Left ventricle myocardium inferior (tissue), 1 donor: ENCODE data around the gene MED15. TPM values are rescaled to one million over a fixed set of nuclear protein-coding genes. Genes with fewer than 3 reads are reported as not detected.
A peak's percentile ranks its signal among the peaks of the same experiment; 100 is the strongest.

Source experiments
- DNase-seq: peaks from one replicate; pipeline ENCODE4 v3.0.0-alpha.2; 2020
- H3K27ac ChIP-seq: fragments of 200-600 bp; replicated peaks from 2 replicates; pipeline ENCODE4 v1.8.0; 2021
- H3K27me3 ChIP-seq: fragments of 200-600 bp; 2 replicates; pipeline ENCODE4 v1.8.0; 2021; ENCODE audit warnings: low read depth
- H3K36me3 ChIP-seq: fragments of 200-600 bp; 2 replicates; pipeline ENCODE4 v1.8.0; 2021
- H3K4me1 ChIP-seq: fragments of 200-600 bp; 2 replicates; pipeline ENCODE4 v1.8.0; 2021
- H3K4me3 ChIP-seq: fragments of 200-600 bp; 2 replicates; pipeline ENCODE4 v1.8.0; 2021; ENCODE audit warnings: mild to moderate bottlenecking, moderate library complexity
- H3K9me3 ChIP-seq: fragments of 200-600 bp; replicated peaks from 2 replicates; pipeline ENCODE4 v1.8.0; 2021
- CTCF ChIP-seq: fragments of 200-600 bp; IDR thresholded peaks from 2 replicates; pipeline ENCODE4 v1.8.0; 2021; ENCODE audit warnings: antibody characterized with exemption, mild to moderate bottlenecking, borderline replicate concordance
- intact Hi-C: fragments of 100-400 bp; cut with micrococcal nuclease; formaldehyde crosslinking; loops from one replicate; pipeline ENCODE4 v1.11.0; 2022
- total RNA-seq: library from RNA; stranded (reverse); fragmentation: NEBNext Ultra II Directional; extraction: Animal tissue kit (Norgen Biotek cat#: 25700); gene quantifications from one replicate; pipeline ENCODE4 v1.2.1, GENCODE V29; 2021
- donor health status: DM: no; HTN: yes; CAD: no; lungs with severe emphysema.

The MED15 gene
- total RNA-seq, 1 donor from 2014 or later: 40.3 TPM

GRCh38 chr22:20525048-20525447, 17.6 kb downstream of the MED15 start:
- Histone ChIP-seq H3K4me1 (peaks cover 70% of the 10 kb centered on the region), H3K9me3 (no peaks in the 10 kb centered on the region), H3K27ac (no peak overlapping the region), H3K4me3 (no peak overlapping the region), H3K27me3 (no peaks in the 10 kb centered on the region), H3K36me3 (peaks cover 23% of the 10 kb centered on the region)
- DNase-seq: no peak
- TF ChIP-seq CTCF: no peak
- intact Hi-C loops: no loop called here

- no peak for TF ChIP-seq CTCF
- Histone ChIP-seq H3K36me3 (peaks cover 15% of the 10 kb centered on the region), H3K27ac (peak overlapping the region; percentile 28), H3K27me3 (no peaks in the 10 kb centered on the region), H3K4me3 (no peak overlapping the region), H3K4me1 (peaks cover 75% of the 10 kb centered on the region), H3K9me3 (no peaks in the 10 kb centered on the region)
- intact Hi-C loops: no loop called here
- no peak for DNase-seq
These were observed 18.9 kb downstream of the MED15 start for GRCh38 chr22:20526305-20526627.

- Histone ChIP-seq H3K4me3 (no peak overlapping the region), H3K27ac (peak overlapping the region; percentile 28), H3K9me3 (no peaks in the 10 kb centered on the region), H3K36me3 (peaks cover 15% of the 10 kb centered on the region), H3K4me1 (peaks cover 78% of the 10 kb centered on the region), H3K27me3 (no peaks in the 10 kb centered on the region)
- intact Hi-C loops: no loop called here
- TF ChIP-seq CTCF: no peak
- DNase-seq: no peak
These were observed 19.4 kb downstream of the MED15 start for GRCh38 chr22:20526628-20527355.

GRCh38 chr22:20528405-20528978, 21.1 kb downstream of the MED15 start:
- Histone ChIP-seq H3K4me1 (peaks cover 78% of the 10 kb centered on the region), H3K27me3 (no peaks in the 10 kb centered on the region), H3K4me3 (no peak overlapping the region), H3K36me3 (peaks cover 15% of the 10 kb centered on the region), H3K27ac (no peak overlapping the region), H3K9me3 (no peaks in the 10 kb centered on the region)
- TF ChIP-seq CTCF: no peak
- no peak for DNase-seq
- intact Hi-C loops: no loop called here

GRCh38 chr22:20530368-20531153, 23.2 kb downstream of the MED15 start:
- DNase-seq: no peak
- Histone ChIP-seq H3K27ac (peak overlapping the region; percentile 85), H3K4me3 (peak overlapping the region; percentile 2), H3K27me3 (no peaks in the 10 kb centered on the region), H3K4me1 (peaks cover 81% of the 10 kb centered on the region), H3K36me3 (peaks cover 15% of the 10 kb centered on the region), H3K9me3 (no peaks in the 10 kb centered on the region)
- intact Hi-C loops: no loop called here
- TF ChIP-seq CTCF: no peak
